Measurements from ENCODE around the gene ITPKB. TPM values are rescaled to one million over a fixed set of nuclear protein-coding genes. Genes with fewer than 3 reads are reported as not detected.

Gene ITPKB
- 4.4 TPM for total RNA-seq

DNA sequence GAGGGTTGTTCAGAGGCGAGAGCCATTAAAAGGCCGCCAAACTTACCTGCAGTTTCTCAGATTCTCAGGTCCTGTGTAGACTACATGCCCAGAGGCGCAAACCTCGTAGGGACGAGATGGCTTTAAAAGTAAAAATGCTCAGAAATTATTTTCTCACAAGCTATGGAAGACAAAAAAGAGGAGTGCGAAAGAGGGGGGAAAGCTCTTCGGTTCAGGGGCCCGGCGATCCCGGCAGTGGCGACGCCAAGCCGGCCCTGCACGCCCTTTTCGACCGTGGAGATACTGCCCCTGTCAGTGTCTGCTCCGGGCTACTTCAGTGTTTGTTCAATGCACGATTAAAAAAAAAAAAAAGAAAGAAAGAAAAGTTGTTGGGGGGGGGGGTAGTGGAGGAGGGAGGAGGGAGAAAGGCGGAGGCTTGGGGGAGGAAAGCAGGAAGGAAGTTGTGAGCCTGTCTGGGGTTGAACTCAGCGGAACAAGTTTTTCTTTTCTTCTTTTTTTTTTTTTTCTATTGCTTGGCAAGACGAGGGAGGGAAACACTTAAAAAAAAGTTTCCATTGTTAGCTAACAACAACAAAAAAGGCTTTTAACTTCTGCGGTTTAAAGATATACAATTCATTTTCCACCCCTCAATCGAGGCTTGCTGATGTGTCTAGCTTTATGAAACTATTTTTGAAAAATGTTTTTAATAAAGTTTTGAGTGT, at the start of gene ITPKB:
Gene ITPKB (minus strand): TSS at position 288 of the 701 bp plus-strand sequence. CDS start 1,824 bp downstream, outside the sequence.

Small RNA genes lying within 50 kb of the gene (small RNA-seq; reads per million reads assigned to genes)
- gene RPS27P5 (ENCODE audit: low replicate concordance): not detected

Other genes with a start within 250 kb of the ITPKB start
- gene STUM, start 190.5 kb downstream of the ITPKB start, total RNA-seq: 38.2 TPM
- gene PSEN2, start 131.3 kb upstream of the ITPKB start, total RNA-seq: 30.4 TPM
- 20.3 TPM for gene COQ8A, start 201.0 kb upstream of the ITPKB start, total RNA-seq